Stimulated activated CD8-positive, alpha-beta memory T cell treated with anti-CD3 and anti-CD28 coated beads, Interleukin-7, amount 100 ng/mL, for 4 hours (primary cell): Measurements from ENCODE around the gene CFAP92.
A peak's percentile ranks its signal among the peaks of the same experiment; 100 is the strongest.
"Not testable (repeated sequence)": the region's sequence is repeated elsewhere in the genome, so short reads cannot be mapped to it uniquely, and the experiment has no call there.

ENCODE experiments used
- DNase-seq, 2 donors: peaks; one replicate each; pipeline ENCODE4 v3.0.0-alpha.2; 2020; ENCODE audit warnings: low read depth in 2 of 2

Gene CFAP92

GRCh38 chr3:128889139-128889894 is 104.6 kb downstream of the CFAP92 start:
- DNase-seq, result no peak

DNA sequence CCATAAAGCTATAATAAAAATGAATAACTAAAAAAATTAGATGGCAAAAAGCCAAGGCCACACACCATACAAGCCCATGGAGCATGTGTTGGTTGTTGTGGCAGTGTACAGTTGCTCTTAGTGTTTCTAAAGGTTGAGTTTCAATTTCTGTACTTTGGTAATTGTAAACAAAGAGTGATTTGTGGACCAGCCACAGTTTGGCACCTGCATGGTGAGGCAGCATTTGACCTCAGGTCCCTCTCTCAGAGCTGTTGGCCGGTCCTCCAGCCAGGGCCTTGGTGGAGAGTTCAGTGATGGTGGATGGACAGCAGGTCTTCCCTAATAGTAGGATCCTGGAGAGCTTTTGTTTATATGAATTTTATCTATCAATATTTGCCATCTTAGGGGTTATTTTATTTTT is 108.9 kb downstream of the CFAP92 start:
- DNase-seq, result no peak

GRCh38 chr3:128882719-128883118 is 111.2 kb downstream of the CFAP92 start:
- DNase-seq, result no peak

- no peak for DNase-seq
These were observed 112.3 kb downstream of the CFAP92 start for GRCh38 chr3:128881576-128881975.

GRCh38 chr3:128880455-128880854 is 113.4 kb downstream of the CFAP92 start:
- DNase-seq, result not testable (repeated sequence)

- DNase-seq, result no peak
These were observed 113.9 kb downstream of the CFAP92 start for GRCh38 chr3:128879991-128880390.

DNA sequence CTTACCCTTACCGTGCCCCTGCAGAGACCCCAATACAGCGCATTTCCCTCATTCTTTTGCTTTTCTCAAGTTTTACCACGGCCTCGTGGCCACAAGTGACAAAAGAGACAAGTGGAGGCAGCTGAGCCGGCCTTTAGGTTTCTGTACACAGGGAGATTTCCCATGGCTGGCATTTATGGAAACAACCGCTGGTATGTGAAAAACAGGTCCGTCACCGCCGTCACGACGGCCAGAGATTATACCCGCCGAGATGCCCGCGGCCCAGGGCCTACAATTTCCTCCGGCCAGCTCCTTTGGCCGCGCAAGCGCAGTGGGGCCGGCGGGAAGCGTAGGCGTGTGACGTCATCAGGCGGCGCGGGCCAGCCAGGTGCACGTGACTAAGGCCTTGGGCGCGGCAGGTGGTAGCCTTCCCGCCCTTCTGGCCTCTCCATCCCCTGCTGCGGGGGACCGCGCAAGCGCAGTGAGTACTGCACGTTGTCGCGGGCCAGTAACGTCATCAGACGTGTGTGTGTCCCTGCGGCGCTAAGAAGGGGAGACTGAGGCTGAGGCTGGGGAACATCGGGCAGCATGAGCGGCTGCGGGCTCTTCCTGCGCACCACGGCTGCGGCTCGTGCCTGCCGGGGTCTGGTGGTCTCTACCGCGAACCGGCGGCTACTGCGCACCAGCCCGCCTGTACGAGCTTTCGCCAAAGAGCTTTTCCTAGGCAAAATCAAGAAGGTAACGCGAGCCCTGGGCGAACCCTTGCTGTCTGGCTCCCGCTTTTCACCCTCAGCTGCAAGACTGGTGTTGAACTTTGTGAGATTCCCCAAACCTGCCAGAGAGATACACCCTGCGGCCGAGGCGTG is 114.5 kb downstream of the CFAP92 start, which contains the start of gene ACAD9:
Gene ACAD9 (plus strand): TSS at position 496 of the 845 bp plus-strand sequence. CDS start 72 bp downstream, at position 568.
- peak; percentile 94 to 97 for DNase-seq

DNA sequence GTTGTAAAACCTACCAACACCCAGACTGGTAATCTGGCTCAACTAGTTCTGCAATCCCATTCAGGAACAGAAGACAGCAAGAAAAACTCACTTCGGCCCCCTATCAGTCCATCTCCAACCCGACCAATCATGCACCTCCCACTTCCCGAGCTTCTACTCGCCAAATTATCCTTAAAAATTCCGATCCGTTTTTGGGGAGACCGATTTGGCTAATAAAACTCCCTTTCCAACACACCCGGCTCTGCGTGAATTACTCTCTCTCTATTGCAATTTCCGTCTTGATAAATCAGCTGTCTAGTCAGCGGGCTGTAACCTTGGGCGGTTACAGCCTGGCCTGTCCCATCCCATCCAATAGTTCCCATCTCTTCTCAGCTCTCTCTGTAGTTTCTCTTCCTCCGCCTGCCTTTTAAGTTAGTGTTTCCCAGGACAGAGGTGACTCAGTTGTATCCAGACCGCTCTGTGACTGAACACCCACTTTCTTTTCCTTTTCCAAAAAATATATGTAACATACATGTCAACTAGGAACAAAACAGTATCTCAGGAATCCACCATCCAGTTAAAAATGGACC is 115.2 kb downstream of the CFAP92 start:
- no peak for DNase-seq

DNA sequence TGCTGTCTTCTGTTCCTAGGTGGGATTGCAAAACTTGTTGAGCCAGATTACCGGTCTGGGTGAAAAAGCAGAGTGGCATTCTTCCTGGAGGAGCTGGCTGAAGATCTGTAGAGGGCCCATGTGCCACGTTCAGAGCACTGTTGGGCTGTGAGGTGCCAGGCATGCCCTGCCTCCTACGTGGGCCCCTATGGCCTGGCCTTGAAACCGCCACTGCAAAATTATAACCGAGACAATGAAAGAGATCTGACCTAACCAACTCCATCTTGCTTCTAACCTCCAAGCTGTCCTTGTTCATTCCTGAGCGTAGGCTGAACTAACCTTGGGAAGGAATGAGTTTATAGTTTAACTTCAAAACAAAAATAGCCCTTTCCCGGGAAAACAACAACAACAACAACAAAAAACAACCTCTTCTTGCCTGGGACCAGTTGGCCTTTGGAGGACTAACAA is 115.8 kb downstream of the CFAP92 start:
- DNase-seq, result no peak

GRCh38 chr3:128875556-128876120 is 118.2 kb downstream of the CFAP92 start:
- peak; percentile 39 to 50 for DNase-seq

GRCh38 chr3:128874481-128875180 is 119.2 kb downstream of the CFAP92 start:
- no peak for DNase-seq

- DNase-seq, result no peak
These were observed 120.4 kb downstream of the CFAP92 start for GRCh38 chr3:128873244-128874022.

- DNase-seq, result no peak
These were observed 121.1 kb downstream of the CFAP92 start for GRCh38 chr3:128872744-128873143.

- DNase-seq, result no peak
These were observed 121.6 kb downstream of the CFAP92 start for GRCh38 chr3:128872282-128872681.

- no peak for DNase-seq
These were observed 123.5 kb downstream of the CFAP92 start for GRCh38 chr3:128870347-128870746.

GRCh38 chr3:128867200-128868125 is 126.4 kb downstream of the CFAP92 start:
- DNase-seq, result no peak

DNA sequence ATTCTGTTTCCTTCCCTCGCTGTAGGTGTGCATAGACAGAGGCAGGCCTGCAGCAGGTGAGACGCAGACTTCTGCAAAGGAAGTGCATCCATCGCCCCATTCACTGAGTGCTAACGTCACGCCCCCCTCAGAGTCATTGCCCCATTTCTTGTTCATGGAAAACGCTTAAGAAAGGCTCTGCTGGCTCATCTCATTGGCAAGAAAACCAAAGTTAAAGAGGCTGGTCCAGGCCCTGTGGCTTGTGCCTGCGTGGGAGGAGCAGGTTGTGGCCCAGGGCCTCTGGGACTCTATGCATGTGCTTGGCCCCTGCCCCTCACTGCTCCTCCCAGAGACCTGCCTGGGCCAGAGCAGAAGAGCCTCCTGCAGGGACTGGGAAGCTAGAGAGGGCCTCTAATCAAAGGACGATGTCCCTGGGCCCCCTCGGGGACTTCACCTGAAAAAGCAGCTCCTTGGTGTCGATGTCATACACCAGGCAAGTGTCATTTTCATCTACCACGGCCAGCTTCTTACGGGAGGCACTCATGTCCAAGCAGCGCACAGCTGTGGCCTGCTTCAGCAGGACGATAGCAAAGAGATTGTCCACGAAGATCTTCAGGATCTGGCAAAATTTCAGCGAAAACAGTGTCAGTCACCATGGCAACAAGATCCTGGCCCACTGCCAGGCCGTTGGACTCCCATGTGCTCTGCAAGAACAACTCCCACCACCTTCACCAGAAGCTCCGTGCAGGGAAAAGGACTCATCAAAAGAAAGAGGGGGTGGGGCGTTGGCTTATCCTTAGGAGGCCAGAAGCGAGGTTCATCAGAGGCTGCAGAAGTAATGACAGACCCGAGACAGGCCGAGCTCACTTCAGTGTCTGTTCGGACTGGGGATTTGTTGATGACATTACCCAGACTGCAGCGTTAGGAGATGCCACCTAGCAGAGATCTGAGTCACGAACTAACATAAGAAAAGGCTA is 128.7 kb downstream of the CFAP92 start:
- not testable (repeated sequence) for DNase-seq

GRCh38 chr3:128864351-128864811 is 129.5 kb downstream of the CFAP92 start:
- DNase-seq, result no peak
